HG03175 (cell line): ENCODE data around the gene MTR.

Experiments used
- ATAC-seq: cut with Tn5 transposase; IDR thresholded peaks from one replicate; pipeline ENCODE4 v1.9.1; 2021; ENCODE audit warnings: mild to moderate bottlenecking, moderate library complexity; ENCODE audit not compliant: unreplicated experiment

The MTR gene

GRCh38 chr1:236773919-236774318 lies 21.2 kb upstream of the MTR start:
- no peak for ATAC-seq

GRCh38 chr1:236774926-236775325 lies 20.2 kb upstream of the MTR start:
- ATAC-seq: no peak

- ATAC-seq: no peak
Measured at GRCh38 chr1:236779312-236779711, 15.8 kb upstream of the MTR start.

GRCh38 chr1:236785477-236785876 lies 9.6 kb upstream of the MTR start:
- no peak for ATAC-seq

DNA sequence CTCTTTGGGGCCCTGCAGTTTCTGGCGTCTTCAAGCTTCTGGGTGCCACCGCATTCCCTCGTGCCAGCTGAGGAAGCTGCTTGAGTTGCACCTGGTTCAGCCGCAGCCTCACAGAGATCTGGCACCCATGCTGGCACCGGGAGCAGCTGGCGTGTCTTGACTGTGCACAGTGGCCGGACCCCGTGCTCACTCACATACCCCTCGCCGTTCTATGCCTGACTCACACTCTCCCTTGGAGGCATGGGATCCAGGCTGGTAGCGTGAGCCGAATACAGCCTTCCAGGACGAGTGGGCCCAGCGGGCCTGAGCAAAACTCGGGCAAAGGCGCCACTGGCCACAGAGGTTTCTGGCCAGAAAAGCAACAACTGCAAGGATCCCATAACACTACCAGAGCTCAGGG lies 8.6 kb upstream of the MTR start:
- ATAC-seq: no peak

GRCh38 chr1:236794585-236795034 lies 482 bp upstream of the MTR start:
- no peak for ATAC-seq

DNA sequence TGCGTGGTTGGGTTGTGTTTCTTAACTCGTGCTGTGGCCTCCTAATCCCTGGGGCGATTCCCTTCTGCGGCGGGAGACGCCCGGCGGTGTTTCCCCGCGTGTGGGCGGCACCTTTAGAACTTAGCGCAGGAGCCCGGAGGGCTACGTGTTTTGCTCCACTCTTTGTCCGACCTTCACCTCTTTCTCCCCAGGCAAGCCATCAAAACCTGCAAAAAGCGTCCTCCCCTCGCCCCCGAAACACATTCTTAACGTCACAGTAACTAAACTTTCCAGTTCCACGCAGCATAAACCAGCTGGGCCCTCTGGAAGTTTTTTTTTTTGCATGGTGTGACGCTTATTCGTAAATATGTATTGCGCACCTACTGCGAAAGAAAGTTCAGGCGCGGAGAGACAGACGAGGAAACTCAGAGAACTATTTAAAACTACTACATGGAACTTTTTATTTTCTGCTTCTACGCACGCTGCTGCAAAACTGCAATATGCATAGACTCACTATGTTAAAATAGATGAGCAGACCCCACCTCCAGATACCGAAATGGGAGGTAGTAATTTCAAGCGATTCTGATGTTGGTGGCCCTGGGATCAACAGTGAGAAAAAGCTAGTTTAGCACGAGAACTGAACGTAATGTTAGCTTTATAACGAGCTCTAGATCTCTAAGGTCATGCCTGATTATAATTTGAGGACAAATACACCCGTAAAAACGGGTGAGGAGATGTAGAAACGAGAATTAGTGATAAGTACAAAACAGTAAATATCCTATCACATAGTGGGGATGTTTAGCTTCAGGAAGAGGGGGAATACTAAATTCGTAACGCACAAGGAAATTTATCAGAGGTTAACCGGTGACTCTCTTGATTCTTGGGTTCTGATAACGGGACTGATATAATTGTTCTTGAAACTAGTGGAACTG lies 920 bp downstream of the MTR start:
- peak; percentile 2 for ATAC-seq

DNA sequence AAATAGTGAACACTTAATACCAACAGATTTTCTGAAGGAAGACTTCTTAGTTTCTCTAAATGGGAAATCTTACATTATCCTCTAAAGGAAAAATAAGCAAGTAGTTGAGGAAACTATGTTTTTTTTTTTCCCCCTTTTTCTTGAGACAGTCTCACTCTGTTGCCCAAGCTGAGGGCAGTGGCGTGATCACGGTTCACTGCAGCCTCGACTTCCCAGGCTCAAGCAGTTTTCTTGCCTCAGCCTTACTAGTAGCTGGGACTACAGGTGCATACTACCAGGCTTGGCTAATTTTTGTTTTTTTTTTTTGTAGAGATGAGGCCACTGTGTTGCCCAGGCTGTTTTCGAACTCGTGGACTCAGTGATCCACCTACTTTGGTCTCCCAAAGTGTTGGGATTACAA lies 3.9 kb downstream of the MTR start:
- ATAC-seq: no peak

- no peak for ATAC-seq
Measured at GRCh38 chr1:236800002-236800620, 5.0 kb downstream of the MTR start.

DNA sequence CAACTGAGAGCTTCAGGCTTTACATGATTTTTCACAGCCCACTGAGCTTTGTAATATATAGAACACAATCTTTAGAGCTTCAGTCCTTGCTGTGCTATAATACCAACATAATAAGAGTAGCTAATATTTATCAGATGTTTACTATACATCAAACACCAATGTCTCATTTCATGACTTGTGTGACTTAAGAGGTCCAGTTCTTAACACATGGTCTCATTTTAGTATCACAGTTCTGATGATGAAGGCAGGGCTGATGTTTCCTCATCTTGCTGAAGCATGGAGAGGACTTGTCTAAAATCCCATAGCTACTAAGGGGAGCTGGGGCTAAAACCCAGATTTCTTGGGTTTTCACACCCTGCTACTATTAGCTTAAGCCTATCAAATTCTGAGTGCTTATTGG lies 5.5 kb downstream of the MTR start:
- no peak for ATAC-seq

GRCh38 chr1:236802264-236802663 lies 7.2 kb downstream of the MTR start:
- ATAC-seq: no peak

DNA sequence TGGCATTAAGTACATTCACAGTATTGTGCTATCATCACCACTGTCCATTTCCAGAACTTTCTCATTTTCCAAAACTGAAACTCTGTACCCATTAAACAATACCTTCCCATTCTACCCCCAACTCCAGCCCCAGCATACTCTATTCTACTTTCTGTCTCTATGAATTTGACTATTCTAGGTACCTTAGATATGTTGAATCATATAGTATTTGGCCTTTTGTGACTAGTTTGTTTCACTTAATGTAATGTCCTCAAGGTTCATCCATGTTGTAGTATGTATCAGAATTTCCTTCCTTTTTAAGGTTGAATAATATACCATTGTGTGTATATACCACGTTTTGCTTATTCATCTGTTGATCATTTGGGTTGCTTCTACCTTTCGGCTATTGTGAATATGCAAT lies 11.5 kb downstream of the MTR start:
- ATAC-seq: no peak

GRCh38 chr1:236808005-236808404 lies 12.9 kb downstream of the MTR start:
- no peak for ATAC-seq

- ATAC-seq: no peak
Measured at GRCh38 chr1:236808564-236809130, 13.6 kb downstream of the MTR start.

DNA sequence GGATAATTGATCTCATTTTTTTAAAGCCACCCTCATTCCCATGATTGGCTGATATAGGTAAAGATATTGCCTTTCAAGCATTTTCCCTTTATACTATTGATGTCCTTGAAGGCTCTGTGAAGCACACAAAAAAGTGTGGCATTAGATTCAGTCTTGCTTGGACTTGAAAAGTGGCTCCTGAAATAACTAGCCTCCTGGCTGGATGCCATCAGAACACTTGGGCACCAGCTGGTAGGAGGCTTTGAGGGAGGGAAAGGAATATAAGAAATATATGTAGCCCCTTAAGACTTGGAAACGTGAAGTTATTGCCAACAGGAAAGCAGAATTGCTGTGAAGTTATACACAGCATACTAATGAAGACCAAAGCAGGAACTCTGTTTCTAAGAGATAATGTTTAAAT lies 14.1 kb downstream of the MTR start:
- ATAC-seq: no peak

- no peak for ATAC-seq
Measured at GRCh38 chr1:236810018-236810417, 14.9 kb downstream of the MTR start.

DNA sequence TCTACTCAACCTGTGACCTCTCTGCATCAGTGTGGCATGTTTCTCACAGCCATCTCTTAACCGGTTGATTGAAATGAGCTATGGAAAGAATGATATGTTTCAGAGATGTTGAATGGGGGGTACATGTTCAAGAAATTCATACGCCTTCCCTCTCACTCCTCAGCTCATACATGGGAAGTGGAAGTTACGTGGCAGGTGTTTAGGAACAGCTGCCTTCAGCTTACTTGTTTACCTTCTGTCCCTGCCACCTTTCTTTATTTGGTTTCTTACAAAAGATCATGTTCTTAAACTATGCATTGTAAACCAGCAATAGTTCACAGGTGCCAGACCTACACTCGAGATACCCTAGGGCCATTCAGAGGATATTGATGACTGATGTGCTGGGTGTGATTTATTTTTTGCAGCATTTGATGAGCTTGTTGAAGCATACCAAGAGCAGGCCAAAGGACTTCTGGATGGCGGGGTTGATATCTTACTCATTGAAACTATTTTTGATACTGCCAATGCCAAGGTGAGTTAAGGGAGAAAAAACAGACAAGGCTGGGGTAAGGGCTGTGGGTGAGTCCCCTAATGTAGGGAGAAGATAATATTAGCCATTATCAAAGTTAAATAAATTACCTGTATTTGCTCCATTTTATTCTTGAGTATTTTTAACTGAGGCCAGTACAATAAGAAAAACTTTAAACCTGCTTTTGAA lies 17.4 kb downstream of the MTR start:
- ATAC-seq: no peak

GRCh38 chr1:236815941-236816340 lies 20.8 kb downstream of the MTR start:
- ATAC-seq: no peak

DNA sequence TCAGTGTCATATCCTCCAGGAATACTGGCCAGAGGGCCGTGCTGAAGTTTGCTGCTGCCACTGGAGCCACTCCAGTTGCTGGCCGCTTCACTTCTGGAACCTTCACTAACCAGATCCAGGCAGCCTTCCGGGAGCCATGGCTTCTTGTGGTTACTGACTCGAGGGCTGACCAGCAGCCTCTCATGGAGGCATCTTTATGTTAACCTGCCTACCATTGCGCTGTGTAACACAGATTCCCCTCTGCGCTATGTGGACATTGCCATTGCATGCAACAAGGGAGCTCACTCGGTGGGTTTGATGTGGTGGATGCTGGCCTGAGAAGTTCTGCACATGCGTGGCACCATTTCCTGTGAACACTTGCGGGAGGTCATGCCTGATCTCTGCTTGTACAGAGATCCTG lies 24.8 kb downstream of the MTR start:
- no peak for ATAC-seq

- ATAC-seq: no peak
Measured at GRCh38 chr1:236821091-236821627, 26.1 kb downstream of the MTR start.

DNA sequence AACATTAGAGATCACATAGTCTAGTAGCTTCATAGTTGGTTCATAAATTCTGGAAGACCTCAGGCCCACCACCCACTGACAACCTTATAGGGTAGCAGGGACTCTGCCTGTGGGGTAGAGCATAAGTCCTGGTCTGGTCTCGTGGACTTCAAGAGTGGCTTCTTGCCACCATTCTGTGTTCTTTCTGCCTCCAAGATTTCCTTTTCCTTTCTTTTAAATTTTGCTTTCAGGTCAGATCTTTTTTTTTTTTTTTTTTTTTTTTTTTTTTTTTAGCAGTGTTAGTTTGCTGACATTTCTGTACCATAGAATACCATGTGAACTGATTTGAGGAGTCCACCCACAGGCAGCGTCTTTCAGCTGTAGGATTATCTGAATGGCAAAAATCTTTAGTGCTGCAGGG lies 28.5 kb downstream of the MTR start:
- ATAC-seq: no peak
